Measurements from ENCODE around the gene DAPK1. TPM values are rescaled to one million over a fixed set of nuclear protein-coding genes. Genes with fewer than 3 reads are reported as not detected.

The DAPK1 gene
- total and polyA plus RNA-seq, 4 donors = 33.0 to 301 (median 94.1) TPM

- Histone ChIP-seq H3K9ac (ENCODE audit: insufficient read depth in 1 of 2, low read length in 2 of 2) (peak overlapping the region in 1 of 2 donors; percentile 23), H3K4me3 (no peak overlapping the region), H3K36me3 (ENCODE audit: control insufficient read depth in 4 of 4, insufficient read depth in 4 of 4, low read length in 4 of 4) (peaks cover 0 to 42% (median 13%) of the 10 kb centered on the region in 4 donors), H3K27ac (ENCODE audit: low read depth in 1 of 2, low read length in 1 of 2) (peak overlapping the region in 1 of 2 donors; percentile 44), H3K9me3 (ENCODE audit: control insufficient read depth in 4 of 4, insufficient read depth in 3 of 4, low read length in 3 of 4) (peaks cover 0 to 2% (median 0%) of the 10 kb centered on the region in 4 donors), H3K27me3 (ENCODE audit: control insufficient read depth in 3 of 3, insufficient read depth in 3 of 3, low read length in 2 of 3) (no peaks in the 10 kb centered on the region), H3K4me1 (ENCODE audit: control insufficient read depth in 5 of 5, insufficient read depth in 5 of 5, low read length in 5 of 5) (peaks cover 0 to 46% (median 14%) of the 10 kb centered on the region in 5 donors)
- TF ChIP-seq, protein P1, sequence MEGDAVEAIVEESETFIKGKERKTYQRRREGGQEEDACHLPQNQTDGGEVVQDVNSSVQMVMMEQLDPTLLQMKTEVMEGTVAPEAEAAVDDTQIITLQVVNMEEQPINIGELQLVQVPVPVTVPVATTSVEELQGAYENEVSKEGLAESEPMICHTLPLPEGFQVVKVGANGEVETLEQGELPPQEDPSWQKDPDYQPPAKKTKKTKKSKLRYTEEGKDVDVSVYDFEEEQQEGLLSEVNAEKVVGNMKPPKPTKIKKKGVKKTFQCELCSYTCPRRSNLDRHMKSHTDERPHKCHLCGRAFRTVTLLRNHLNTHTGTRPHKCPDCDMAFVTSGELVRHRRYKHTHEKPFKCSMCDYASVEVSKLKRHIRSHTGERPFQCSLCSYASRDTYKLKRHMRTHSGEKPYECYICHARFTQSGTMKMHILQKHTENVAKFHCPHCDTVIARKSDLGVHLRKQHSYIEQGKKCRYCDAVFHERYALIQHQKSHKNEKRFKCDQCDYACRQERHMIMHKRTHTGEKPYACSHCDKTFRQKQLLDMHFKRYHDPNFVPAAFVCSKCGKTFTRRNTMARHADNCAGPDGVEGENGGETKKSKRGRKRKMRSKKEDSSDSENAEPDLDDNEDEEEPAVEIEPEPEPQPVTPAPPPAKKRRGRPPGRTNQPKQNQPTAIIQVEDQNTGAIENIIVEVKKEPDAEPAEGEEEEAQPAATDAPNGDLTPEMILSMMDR (IDR thresholded peaks at IDR 0.05; ENCODE audit: control extremely low read depth, extremely low read depth) = no peak
- no peak for DNase-seq
- ATAC-seq (ENCODE audit: insufficient read depth, low FRiP score) = no peak
Measured at GRCh38 chr9:87504938-87505337, 7.3 kb downstream of the DAPK1 start.

DNA sequence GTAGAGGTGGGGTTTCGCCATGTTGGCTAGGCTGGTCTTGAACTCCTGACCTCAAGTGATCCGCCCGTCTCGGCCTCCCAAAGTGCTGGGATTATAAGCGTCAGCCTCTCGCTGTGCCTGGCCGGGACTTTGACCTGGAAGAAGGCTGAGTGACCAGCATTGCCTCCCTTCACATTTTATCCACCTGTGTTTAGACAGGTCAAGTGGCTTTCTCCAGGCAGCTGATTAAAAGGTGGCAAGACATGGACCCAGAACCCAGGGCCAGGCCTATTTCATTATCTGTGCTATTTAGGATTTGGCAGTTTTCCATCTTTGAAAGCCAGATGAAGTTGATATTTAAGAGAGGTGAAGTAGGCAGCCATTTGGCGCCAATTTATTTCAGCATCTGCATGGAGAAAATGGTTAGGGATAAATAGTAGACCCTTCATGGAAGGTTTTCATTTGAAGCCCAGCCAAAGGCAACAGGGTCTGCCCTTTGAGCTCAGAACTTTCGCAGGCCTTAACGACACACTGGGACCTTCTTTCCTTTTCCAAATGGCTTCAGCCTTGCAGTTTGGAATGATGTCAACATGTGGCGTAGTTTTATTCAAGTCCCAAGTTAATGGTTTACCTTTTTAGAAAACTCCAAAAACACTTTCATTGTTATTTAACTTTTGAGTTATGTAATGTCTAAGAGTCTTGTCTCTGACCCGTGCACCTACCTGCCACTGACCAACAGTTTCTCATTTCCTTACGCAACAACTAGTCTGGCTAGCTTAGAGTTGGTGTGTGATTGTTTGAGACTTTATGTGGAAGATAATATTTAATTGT is 8.4 kb downstream of the DAPK1 start:
- ATAC-seq (ENCODE audit: insufficient read depth, low FRiP score) = no peak

GRCh38 chr9:87507576-87507975 is 9.9 kb downstream of the DAPK1 start:
- Histone ChIP-seq H3K4me3 (no peak overlapping the region), H3K4me1 (ENCODE audit: control insufficient read depth in 5 of 5, insufficient read depth in 5 of 5, low read length in 5 of 5) (peaks cover 0 to 25% (median 17%) of the 10 kb centered on the region in 5 donors), H3K9me3 (ENCODE audit: control insufficient read depth in 4 of 4, insufficient read depth in 3 of 4, low read length in 3 of 4) (peaks cover 0 to 2% (median 0%) of the 10 kb centered on the region in 4 donors), H3K9ac (ENCODE audit: insufficient read depth in 1 of 2, low read length in 2 of 2) (no peak overlapping the region), H3K27ac (ENCODE audit: low read depth in 1 of 2, low read length in 1 of 2) (no peak overlapping the region), H3K36me3 (ENCODE audit: control insufficient read depth in 4 of 4, insufficient read depth in 4 of 4, low read length in 4 of 4) (peaks cover 0 to 52% (median 17%) of the 10 kb centered on the region in 4 donors), H3K27me3 (ENCODE audit: control insufficient read depth in 3 of 3, insufficient read depth in 3 of 3, low read length in 2 of 3) (no peaks in the 10 kb centered on the region)
- DNase-seq (no peak), ATAC-seq (ENCODE audit: insufficient read depth, low FRiP score) (no peak)
- TF ChIP-seq, protein P1 (IDR thresholded peaks at IDR 0.05; ENCODE audit: control extremely low read depth, extremely low read depth) = no peak
- WGBS, 2 donors = 79 to 84% methylated on average over 4 of the region's 4 CpGs

More for the DNA sequence above, 8.4 kb downstream of the DAPK1 start:
- TF ChIP-seq, protein P1 (IDR thresholded peaks at IDR 0.05; ENCODE audit: control extremely low read depth, extremely low read depth) = no peak
- Histone ChIP-seq H3K9ac (ENCODE audit: insufficient read depth in 1 of 2, low read length in 2 of 2) (no peak overlapping the region), H3K9me3 (ENCODE audit: control insufficient read depth in 4 of 4, insufficient read depth in 3 of 4, low read length in 3 of 4) (peaks cover 0 to 2% (median 0%) of the 10 kb centered on the region in 4 donors), H3K27ac (ENCODE audit: low read depth in 1 of 2, low read length in 1 of 2) (peak overlapping the region in 1 of 2 donors; percentile 63), H3K27me3 (ENCODE audit: control insufficient read depth in 3 of 3, insufficient read depth in 3 of 3, low read length in 2 of 3) (no peaks in the 10 kb centered on the region), H3K36me3 (ENCODE audit: control insufficient read depth in 4 of 4, insufficient read depth in 4 of 4, low read length in 4 of 4) (peaks cover 0 to 53% (median 15%) of the 10 kb centered on the region in 4 donors), H3K4me1 (ENCODE audit: control insufficient read depth in 5 of 5, insufficient read depth in 5 of 5, low read length in 5 of 5) (peaks cover 0 to 35% (median 16%) of the 10 kb centered on the region in 5 donors), H3K4me3 (no peak overlapping the region)
- WGBS, 2 donors = 80 to 84% methylated on average over 13 of the region's 13 CpGs
- DNase-seq = no peak

Data from lung (tissue), 12 donors.